Trophoblast cell (in vitro differentiated cells and primary cell): ENCODE results near the gene RBM38.

Experiments used
- DNase-seq, 2 donors: peaks; one replicate each; pipeline ENCODE4 v3.0.0-alpha.2; 2016
- H2AFZ ChIP-seq: 2 replicates; pipeline ENCODE4 v1.6.1; 2013; ENCODE audit warnings: low read length, moderate library complexity, mild to moderate bottlenecking; ENCODE audit not compliant: insufficient read depth, poor library complexity
- H2AK5ac ChIP-seq: 2 replicates; pipeline ENCODE4 v1.6.1; 2013; ENCODE audit warnings: mild to moderate bottlenecking, low read length
- H2BK120ac ChIP-seq: 2 replicates; pipeline ENCODE4 v1.6.1; 2013; ENCODE audit warnings: low read length, mild to moderate bottlenecking, moderate library complexity; ENCODE audit not compliant: insufficient read depth, poor library complexity
- H2BK12ac ChIP-seq: 2 replicates; pipeline ENCODE4 v1.6.1; 2013; ENCODE audit warnings: mild to moderate bottlenecking, low read length, moderate library complexity
- H2BK5ac ChIP-seq: 2 replicates; pipeline ENCODE4 v1.6.1; 2013; ENCODE audit warnings: low read length, low read depth, moderate library complexity, mild to moderate bottlenecking; ENCODE audit not compliant: poor library complexity
- H3K14ac ChIP-seq: 2 replicates; pipeline ENCODE4 v1.6.1; 2013; ENCODE audit warnings: mild to moderate bottlenecking, low read length
- H3K18ac ChIP-seq: 2 replicates; pipeline ENCODE4 v1.6.1; 2013; ENCODE audit warnings: mild to moderate bottlenecking, low read length
- H3K23ac ChIP-seq: 2 replicates; pipeline ENCODE4 v1.6.1; 2013; ENCODE audit warnings: low read length
- H3K27ac ChIP-seq: 2 replicates; pipeline ENCODE4 v1.5.1; 2013; ENCODE audit warnings: low read depth, mild to moderate bottlenecking, inconsistent platforms, low read length, moderate library complexity
- H3K27me3 ChIP-seq: 2 replicates; pipeline ENCODE4 v1.6.1; 2013; ENCODE audit warnings: inconsistent platforms, mild to moderate bottlenecking, low read length, moderate library complexity; ENCODE audit not compliant: insufficient read depth
- H3K36me3 ChIP-seq, 2 experiments: 1 replicate in 1 of 2; 2 replicates in 1 of 2; pipeline ENCODE4 v1.6.1; 2013; ENCODE audit warnings: low read length in 2 of 2, mild to moderate bottlenecking in 2 of 2, moderate library complexity in 1 of 2; ENCODE audit not compliant: insufficient read depth in 2 of 2, control insufficient read depth in 1 of 2
- H3K4ac ChIP-seq: 2 replicates; pipeline ENCODE4 v1.6.1; 2013; ENCODE audit warnings: low read depth, mild to moderate bottlenecking, low read length, moderate library complexity
- H3K4me1 ChIP-seq, 2 experiments: 1 replicate in 1 of 2; 2 replicates in 1 of 2; pipeline ENCODE4 v1.6.1; 2013; ENCODE audit warnings: low read length in 2 of 2, mild to moderate bottlenecking in 2 of 2, moderate library complexity in 1 of 2; ENCODE audit not compliant: insufficient read depth in 2 of 2, control insufficient read depth in 1 of 2
- H3K4me2 ChIP-seq: 2 replicates; pipeline ENCODE4 v1.6.1; 2013; ENCODE audit warnings: inconsistent platforms, mild to moderate bottlenecking, low read length, moderate library complexity
- H3K4me3 ChIP-seq: 2 replicates; pipeline ENCODE4 v1.5.1; 2013; ENCODE audit warnings: mild to moderate bottlenecking, low read depth, low read length, inconsistent platforms
- H3K79me1 ChIP-seq: one replicate; pipeline ENCODE4 v1.6.1; 2013; ENCODE audit warnings: low read length
- H3K79me2 ChIP-seq: 2 replicates; pipeline ENCODE4 v1.6.1; 2013; ENCODE audit warnings: low read length, mild to moderate bottlenecking; ENCODE audit not compliant: control insufficient read depth, insufficient read depth, poor library complexity
- H3K9ac ChIP-seq: 2 replicates; pipeline ENCODE4 v1.6.1; 2013; ENCODE audit warnings: mild to moderate bottlenecking, low read length
- H3K9me3 ChIP-seq: 2 replicates; pipeline ENCODE4 v1.6.1; 2013; ENCODE audit warnings: low read depth, mild to moderate bottlenecking, control low read depth, inconsistent platforms, low read length; ENCODE audit not compliant: insufficient read depth
- H4K12ac ChIP-seq: 2 replicates; pipeline ENCODE4 v1.6.1; 2013; ENCODE audit warnings: low read depth, mild to moderate bottlenecking, low read length, moderate library complexity
- H4K8ac ChIP-seq: 2 replicates; pipeline ENCODE4 v1.6.1; 2013; ENCODE audit warnings: low read depth, mild to moderate bottlenecking, low read length, moderate library complexity
- H4K91ac ChIP-seq: one replicate; pipeline ENCODE4 v1.6.1; 2013; ENCODE audit warnings: low read depth, mild to moderate bottlenecking, low read length, moderate library complexity
- WGBS: extraction: QIAGEN DNeasy Blood & Tissue Kit; methylation state at CpG from one replicate; pipeline ENCODE4 v1.1.7; 2013; ENCODE audit warnings: missing lambda C conversion rate; ENCODE audit not compliant: insufficient read length, insufficient coverage; ENCODE audit errors: extremely low coverage; 5-methylcytosine and 5-hydroxymethylcytosine counted together

The RBM38 gene

GRCh38 chr20:57442158-57442887 is 51.1 kb downstream of the RBM38 start:
- Histone ChIP-seq H2BK12ac (peak overlapping the region; percentile 96), H3K4me3 (no peak overlapping the region), H3K4me2 (no peak overlapping the region), H3K14ac (peak overlapping the region; percentile 81), H3K9me3 (peaks cover 3% of the 10 kb centered on the region), H3K27me3 (no peaks in the 10 kb centered on the region), H3K4ac (no peak overlapping the region), H3K4me1 (peaks cover 36 to 49% of the 10 kb centered on the region in 2 experiments), H4K8ac (no peak overlapping the region), H3K79me1 (peaks cover 31% of the 10 kb centered on the region), H4K12ac (no peak overlapping the region), H3K23ac (no peak overlapping the region), H3K27ac (no peak overlapping the region), H3K79me2 (peaks cover 3% of the 10 kb centered on the region), H3K18ac (peak overlapping the region; percentile 82), H4K91ac (peak overlapping the region; percentile 96), H2BK120ac (peak overlapping the region; percentile 94), H3K36me3 (no peaks in the 10 kb centered on the region), H2AK5ac (peak overlapping the region; percentile 0), H3K9ac (no peak overlapping the region), H2AFZ (no peak overlapping the region), H2BK5ac (peak overlapping the region; percentile 90)
- WGBS = no CpG with 5 or more reads among the region's 17 CpGs
- DNase-seq = no peak

- H3K79me2 ChIP-seq = peaks cover 3% of the 10 kb centered on the region
- H2BK5ac ChIP-seq = no peak overlapping the region
- H2BK120ac ChIP-seq = no peak overlapping the region
- no peak overlapping the region for H3K4ac ChIP-seq
- no peaks in the 10 kb centered on the region for H3K27me3 ChIP-seq
- DNase-seq = no peak
- H2AFZ ChIP-seq = no peak overlapping the region
- H3K4me1 ChIP-seq = peaks cover 36 to 49% of the 10 kb centered on the region in 2 experiments
- no peak overlapping the region for H3K18ac ChIP-seq
- H3K27ac ChIP-seq = no peak overlapping the region
- H3K36me3 ChIP-seq = no peaks in the 10 kb centered on the region
- H3K9ac ChIP-seq = no peak overlapping the region
- H3K14ac ChIP-seq = no peak overlapping the region
- no peak overlapping the region for H2AK5ac ChIP-seq
- no peaks in the 10 kb centered on the region for H3K9me3 ChIP-seq
- H4K12ac ChIP-seq = no peak overlapping the region
- no peak overlapping the region for H3K4me3 ChIP-seq
- H2BK12ac ChIP-seq = no peak overlapping the region
- H3K79me1 ChIP-seq = peaks cover 31% of the 10 kb centered on the region
- H3K23ac ChIP-seq = no peak overlapping the region
- H3K4me2 ChIP-seq = no peak overlapping the region
- peak overlapping the region; percentile 16 for H4K91ac ChIP-seq
- no peak overlapping the region for H4K8ac ChIP-seq
- no CpG with 5 or more reads among the region's 9 CpGs for WGBS
Measured at GRCh38 chr20:57442888-57443239, 51.7 kb downstream of the RBM38 start.

- Histone ChIP-seq H3K9me3 (no peaks in the 10 kb centered on the region), H3K4me3 (no peak overlapping the region), H2BK12ac (peak overlapping the region; percentile 42), H3K27me3 (no peaks in the 10 kb centered on the region), H3K79me1 (peaks cover 29% of the 10 kb centered on the region), H3K4me2 (no peak overlapping the region), H3K27ac (no peak overlapping the region), H3K36me3 (no peaks in the 10 kb centered on the region), H3K4me1 (peaks cover 36 to 46% of the 10 kb centered on the region in 2 experiments), H3K79me2 (peaks cover 3% of the 10 kb centered on the region), H3K18ac (no peak overlapping the region), H2AK5ac (no peak overlapping the region), H2BK5ac (no peak overlapping the region), H4K12ac (no peak overlapping the region), H4K91ac (no peak overlapping the region), H2BK120ac (no peak overlapping the region), H3K9ac (no peak overlapping the region), H2AFZ (no peak overlapping the region), H3K23ac (no peak overlapping the region), H4K8ac (no peak overlapping the region), H3K14ac (no peak overlapping the region), H3K4ac (no peak overlapping the region)
- no CpG with 5 or more reads among the region's 18 CpGs for WGBS
- DNase-seq = no peak
Measured at GRCh38 chr20:57443349-57444265, 52.4 kb downstream of the RBM38 start.

GRCh38 chr20:57444394-57445048 is 53.3 kb downstream of the RBM38 start:
- Histone ChIP-seq H3K79me1 (peaks cover 26% of the 10 kb centered on the region), H4K8ac (no peak overlapping the region), H3K9me3 (no peaks in the 10 kb centered on the region), H3K18ac (no peak overlapping the region), H2BK5ac (no peak overlapping the region), H3K23ac (no peak overlapping the region), H3K27ac (no peak overlapping the region), H3K9ac (no peak overlapping the region), H4K91ac (no peak overlapping the region), H3K4ac (no peak overlapping the region), H2BK120ac (peak overlapping the region; percentile 46), H3K14ac (peak overlapping the region; percentile 25), H2AFZ (no peak overlapping the region), H3K4me2 (no peak overlapping the region), H4K12ac (no peak overlapping the region), H3K4me3 (no peak overlapping the region), H3K27me3 (no peaks in the 10 kb centered on the region), H3K36me3 (no peaks in the 10 kb centered on the region), H3K4me1 (peaks cover 33 to 41% of the 10 kb centered on the region in 2 experiments), H2AK5ac (peak overlapping the region; percentile 38), H3K79me2 (peaks cover 3% of the 10 kb centered on the region), H2BK12ac (peak overlapping the region; percentile 47)
- WGBS = no CpG with 5 or more reads among the region's 16 CpGs
- DNase-seq = no peak
